NCI-H345 treated with DMSO at 0.1 percent for 48 hours (cell line): Measurements from ENCODE around the gene RGS7BP.

Experiments
- DNase-seq: peaks from one replicate; lab custom pipeline; 2025; ENCODE audit not compliant: unreplicated experiment; lab: John Stamatoyannopoulos, UW

Gene RGS7BP

DNA sequence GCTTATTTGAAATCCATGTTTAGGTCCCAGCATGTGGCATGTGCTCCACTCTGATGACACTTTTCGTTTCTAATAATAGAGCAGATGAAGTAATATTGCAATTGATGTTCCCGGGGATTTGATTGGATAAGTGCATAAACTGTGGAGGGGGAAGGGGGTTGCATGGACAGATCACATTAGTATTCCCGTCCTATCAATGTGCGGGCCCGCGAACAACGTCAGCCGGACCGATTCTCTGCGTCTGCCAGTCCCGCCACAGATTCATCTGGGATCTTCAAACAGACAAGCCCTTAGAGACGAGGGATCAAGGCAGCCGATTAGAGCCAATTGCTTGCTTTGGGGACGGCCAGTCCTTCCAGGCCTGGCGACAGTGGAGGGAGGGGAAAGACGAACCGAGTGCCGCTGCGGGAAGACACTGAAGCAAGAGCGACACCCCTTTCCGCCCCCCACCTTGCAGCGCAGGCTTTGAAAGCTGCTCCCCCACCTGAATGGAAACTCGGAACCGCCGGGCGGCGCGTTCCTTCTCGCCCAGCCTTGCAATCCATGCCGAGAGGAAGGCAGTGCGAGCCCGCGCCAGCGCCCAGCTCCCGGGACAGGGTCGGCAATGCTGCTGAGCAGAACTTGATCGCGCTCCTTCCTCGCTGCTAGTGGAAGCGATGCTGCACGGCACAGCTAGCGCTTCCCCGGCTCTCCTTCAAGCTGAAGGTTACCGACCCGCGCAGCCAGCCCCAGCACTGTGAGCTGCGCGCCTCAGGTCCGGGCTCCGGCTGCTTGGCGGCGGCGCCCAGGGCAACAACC, at the start of gene RGS7BP:
Gene RGS7BP, plus strand, starts transcription at position 247 of the 798 bp plus-strand sequence. CDS start 610 bp downstream, outside the sequence.
- DNase-seq = peak; percentile 28

- DNase-seq = no peak
These were observed 48.0 kb upstream of the RGS7BP start for GRCh38 chr5:64457846-64458245.

- DNase-seq = no peak
These were observed 46.9 kb upstream of the RGS7BP start for GRCh38 chr5:64458948-64459347.

- DNase-seq = no peak
These were observed 43.4 kb upstream of the RGS7BP start for GRCh38 chr5:64462391-64462790.

- no peak for DNase-seq
These were observed 19.7 kb upstream of the RGS7BP start for GRCh38 chr5:64486163-64486562.

DNA sequence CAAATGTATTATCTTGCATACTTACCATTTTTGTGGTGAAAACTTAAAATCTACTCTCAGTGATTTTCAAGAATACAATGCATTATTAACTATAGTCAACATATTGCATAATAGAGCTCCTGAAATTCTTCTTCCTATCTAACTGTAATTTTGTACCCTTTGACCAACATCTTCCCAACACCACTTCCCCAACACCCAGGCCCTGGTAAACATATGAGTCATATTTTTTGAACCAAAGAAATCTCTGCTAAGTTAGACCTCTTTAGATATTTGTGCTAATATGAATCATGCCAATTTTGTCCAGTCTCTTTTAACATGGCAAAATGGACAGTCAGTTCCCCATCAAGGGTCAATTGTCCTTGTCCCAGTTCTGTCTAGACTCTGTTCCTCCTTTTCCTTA, 18.5 kb upstream of the RGS7BP start:
- no peak for DNase-seq

- DNase-seq = no peak
These were observed 16.0 kb upstream of the RGS7BP start for GRCh38 chr5:64489857-64490256.

- no peak for DNase-seq
These were observed 8.4 kb upstream of the RGS7BP start for GRCh38 chr5:64497386-64497785.

DNA sequence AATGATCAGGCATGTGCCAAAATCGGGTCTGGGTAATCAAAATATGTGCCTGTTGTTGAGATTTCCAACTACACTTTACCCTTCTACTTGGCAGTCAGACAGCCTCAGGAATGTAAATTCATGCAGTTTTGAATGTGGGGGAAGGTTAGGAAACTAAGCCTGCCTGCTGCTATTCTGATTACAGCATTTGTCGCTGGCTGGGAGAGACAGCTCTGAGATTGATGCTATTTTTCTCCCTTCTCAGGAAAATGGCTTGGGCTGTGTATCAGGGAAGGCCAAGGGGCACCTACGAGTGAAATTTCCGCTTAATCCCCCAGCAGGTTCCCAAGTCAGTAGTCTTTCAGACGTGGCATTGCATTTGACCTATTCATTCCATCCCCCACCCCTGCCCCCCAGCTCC, 3.6 kb upstream of the RGS7BP start:
- no peak for DNase-seq

DNA sequence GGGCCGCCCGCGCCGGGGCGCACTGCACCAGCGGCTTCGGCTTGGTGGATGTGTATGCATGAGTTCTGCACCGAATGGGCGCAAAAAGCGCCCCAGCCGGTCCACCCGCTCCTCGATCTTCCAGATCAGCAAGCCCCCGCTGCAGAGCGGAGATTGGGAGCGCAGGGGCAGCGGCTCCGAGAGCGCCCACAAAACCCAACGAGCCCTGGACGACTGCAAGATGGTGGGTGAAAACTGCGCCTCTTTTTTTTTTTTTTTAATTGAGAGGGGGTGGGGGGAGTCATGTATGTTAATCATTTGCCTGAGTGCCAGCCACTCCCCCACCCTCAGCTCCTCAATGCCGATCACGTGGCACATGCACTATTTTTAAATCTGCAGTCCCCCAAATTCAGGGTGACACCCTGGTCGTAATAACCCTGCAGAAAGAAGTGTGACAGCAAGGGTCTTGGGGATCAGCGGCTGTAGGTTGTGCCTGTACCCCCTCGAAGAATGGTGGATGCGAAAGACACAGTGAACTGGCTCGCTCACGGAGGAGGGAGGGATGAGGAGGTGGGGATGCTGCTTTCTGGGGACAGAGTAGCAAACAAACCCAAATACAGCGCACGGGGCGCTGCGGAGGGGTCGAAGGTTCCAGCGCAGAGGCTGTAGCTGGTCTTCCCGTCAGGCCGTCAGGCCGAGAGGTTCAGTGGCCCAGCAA, 900 bp downstream of the RGS7BP start:
- peak; percentile 28 for DNase-seq

GRCh38 chr5:64507264-64507605, 1.4 kb downstream of the RGS7BP start:
- DNase-seq = no peak

DNA sequence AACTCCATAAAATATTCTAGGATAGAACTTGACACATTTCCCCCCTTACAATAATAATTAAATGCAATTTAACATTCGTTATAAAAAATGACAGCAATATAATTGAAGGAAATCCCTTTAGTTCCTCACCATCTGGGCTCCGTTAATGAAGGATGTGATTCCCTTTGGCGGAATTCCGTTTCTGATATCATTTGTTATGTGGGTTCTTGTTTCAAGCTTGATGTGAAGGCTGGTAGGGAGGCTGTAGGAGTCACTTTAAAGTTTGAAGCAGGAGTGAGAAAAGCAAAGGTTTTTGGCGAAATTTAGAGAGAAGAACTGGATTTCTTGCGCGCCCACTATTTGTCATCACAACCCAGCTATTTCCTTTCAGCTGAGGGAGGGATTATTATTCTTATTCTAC, 4.0 kb downstream of the RGS7BP start:
- no peak for DNase-seq

DNA sequence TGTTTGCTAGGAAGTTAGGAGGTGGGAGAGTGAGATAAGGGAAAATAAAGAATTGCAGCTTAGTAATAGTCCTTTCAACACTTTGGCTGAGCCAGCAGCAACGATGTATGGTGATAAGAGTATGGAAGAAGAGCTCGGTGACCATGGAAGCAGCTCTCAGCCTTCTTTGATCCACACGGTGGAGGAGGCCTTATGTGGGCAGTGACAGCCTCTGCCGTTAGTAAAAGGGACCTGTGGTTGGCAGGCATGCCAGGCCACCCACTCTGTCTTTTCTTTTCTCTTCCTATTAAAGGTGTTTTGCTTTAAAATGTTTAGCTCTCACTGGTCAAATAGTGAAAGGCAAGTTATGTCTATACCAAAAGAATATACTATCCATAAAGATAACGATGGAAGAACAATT, 7.7 kb downstream of the RGS7BP start:
- DNase-seq = no peak

DNA sequence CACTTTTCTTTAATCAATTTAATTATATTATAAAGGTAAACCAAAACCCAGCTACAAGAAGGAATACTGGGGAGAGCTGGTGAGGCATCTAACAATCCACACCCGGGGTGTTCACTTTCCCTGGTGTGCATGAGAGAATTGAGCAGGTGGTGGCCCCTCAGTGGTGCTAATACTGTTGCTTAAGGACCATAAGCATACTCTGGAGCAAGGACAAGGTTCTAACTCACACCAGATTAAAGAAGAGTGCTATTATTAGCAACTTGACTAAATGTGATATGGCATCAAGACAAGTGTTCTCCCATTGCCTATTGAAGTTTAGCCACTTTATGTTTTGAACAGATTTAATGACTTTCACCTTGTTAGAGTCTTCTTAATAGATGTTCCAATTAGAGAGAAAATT, 8.8 kb downstream of the RGS7BP start:
- no peak for DNase-seq

DNA sequence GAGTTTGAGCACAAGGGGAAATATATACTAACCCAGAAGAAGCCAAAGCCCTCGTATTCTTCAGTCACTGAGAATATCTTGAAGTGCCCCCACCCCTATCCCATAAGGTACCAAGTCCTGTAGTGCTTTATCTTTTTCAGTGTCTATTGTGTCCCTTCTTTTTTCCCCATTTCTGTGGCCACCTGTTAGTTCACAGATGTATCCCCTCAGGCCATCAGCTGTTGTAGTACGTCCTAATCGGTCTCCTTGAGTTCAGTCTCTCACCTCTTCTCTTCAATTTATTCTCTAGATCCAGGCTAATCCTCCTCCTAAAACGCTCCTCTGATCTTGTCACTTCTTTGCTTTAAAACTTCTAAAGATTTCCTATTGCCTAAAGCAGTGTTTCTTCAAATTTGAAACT, 10.4 kb downstream of the RGS7BP start:
- no peak for DNase-seq

GRCh38 chr5:64518793-64519192, 13.0 kb downstream of the RGS7BP start:
- DNase-seq = no peak

DNA sequence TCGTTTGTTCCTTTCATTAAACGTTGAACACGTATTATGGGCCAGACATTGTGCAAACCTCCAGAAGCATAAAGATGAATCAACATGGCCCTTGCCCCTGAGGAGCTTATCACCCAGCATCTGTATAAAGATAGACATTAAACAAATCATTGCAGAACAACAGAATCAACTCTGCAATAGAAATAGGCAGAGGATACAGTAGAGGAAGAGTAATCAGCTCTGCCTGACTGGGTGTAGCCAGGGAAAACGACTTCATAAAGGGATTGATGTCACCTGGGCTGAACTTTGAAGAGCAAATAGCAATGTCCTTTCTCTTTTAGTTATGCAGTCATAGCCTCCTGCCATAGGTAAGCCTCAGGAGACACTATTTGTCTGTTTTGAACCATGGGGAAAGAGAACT, 13.4 kb downstream of the RGS7BP start:
- DNase-seq = no peak

GRCh38 chr5:64526734-64527439, 21.1 kb downstream of the RGS7BP start:
- peak; percentile 12 for DNase-seq

DNA sequence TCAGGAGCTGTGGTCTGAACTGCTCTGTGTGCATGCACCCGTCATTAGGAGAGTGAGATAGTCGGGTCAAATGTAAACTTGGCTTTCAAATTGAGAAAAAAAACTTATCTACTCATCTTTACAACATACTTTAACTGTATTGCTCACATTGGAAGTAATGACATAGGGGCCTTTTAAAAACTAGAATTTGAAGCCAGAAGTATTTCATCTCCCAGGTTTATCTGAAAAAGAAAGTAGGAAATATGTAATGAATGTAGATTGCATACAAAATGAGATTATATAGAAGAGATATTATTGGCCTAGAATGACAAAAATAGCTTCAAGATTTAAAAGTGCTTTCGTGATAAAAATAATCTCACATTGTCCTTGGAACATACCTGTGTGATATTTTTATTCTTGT, 24.3 kb downstream of the RGS7BP start:
- no peak for DNase-seq

DNA sequence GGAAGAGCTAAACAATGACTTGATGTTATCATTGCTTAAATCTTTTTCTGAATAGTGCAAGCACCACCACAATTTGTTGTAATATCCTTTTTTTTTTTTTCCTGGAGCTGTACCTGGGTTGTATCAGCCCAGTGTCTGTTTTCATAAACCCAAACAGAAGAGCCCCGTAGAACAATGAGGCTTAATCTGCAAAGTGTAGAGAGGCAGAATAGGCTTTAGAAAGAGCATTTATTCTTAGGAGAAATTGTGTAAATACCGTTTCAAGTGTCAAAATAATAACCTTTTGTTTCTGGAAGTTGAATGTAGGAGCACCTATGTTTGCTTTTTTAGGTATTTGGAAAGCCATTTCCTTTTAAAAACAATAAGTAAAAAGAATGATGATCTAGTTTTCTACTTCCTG, 26.4 kb downstream of the RGS7BP start:
- DNase-seq = no peak

GRCh38 chr5:64532657-64533056, 26.8 kb downstream of the RGS7BP start:
- DNase-seq = no peak

GRCh38 chr5:64534033-64534432, 28.2 kb downstream of the RGS7BP start:
- DNase-seq = no peak
